NCI-H1694 (cell line): ENCODE measurements around the gene PBXIP1.

Experiments
- DNase-seq: peaks from one replicate; lab custom pipeline; 2025; lab: John Stamatoyannopoulos, UW

The PBXIP1 gene

GRCh38 chr1:154972517-154973343 is 16.8 kb upstream of the PBXIP1 start:
- DNase-seq = no peak

- DNase-seq = no peak
Observed at GRCh38 chr1:154972213-154972516, 16.3 kb upstream of the PBXIP1 start.

GRCh38 chr1:154971341-154971998 is 15.6 kb upstream of the PBXIP1 start:
- no peak for DNase-seq

GRCh38 chr1:154970631-154971340 is 14.9 kb upstream of the PBXIP1 start, which contains the start of gene SHC1:
SHC1 (minus strand) TSS chr1:154970747; CDS start chr1:154970526, 221 bp downstream.
- DNase-seq = peak; percentile 89

- no peak for DNase-seq
Observed at GRCh38 chr1:154969860-154970452, 14.1 kb upstream of the PBXIP1 start.

- no peak for DNase-seq
Observed at GRCh38 chr1:154969246-154969645, 13.3 kb upstream of the PBXIP1 start.

- DNase-seq = no peak
Observed at GRCh38 chr1:154968731-154969130, 12.8 kb upstream of the PBXIP1 start.

- no peak for DNase-seq
Observed at GRCh38 chr1:154967331-154967950, 11.5 kb upstream of the PBXIP1 start.

GRCh38 chr1:154966111-154966510 is 10.2 kb upstream of the PBXIP1 start:
- no peak for DNase-seq

- DNase-seq = no peak
Observed at GRCh38 chr1:154964359-154964758, 8.5 kb upstream of the PBXIP1 start.

- DNase-seq = no peak
Observed at GRCh38 chr1:154963643-154964042, 7.7 kb upstream of the PBXIP1 start.

GRCh38 chr1:154962795-154963330 is 7.0 kb upstream of the PBXIP1 start:
- no peak for DNase-seq

- no peak for DNase-seq
Observed at GRCh38 chr1:154962156-154962749, 6.4 kb upstream of the PBXIP1 start.

GRCh38 chr1:154961207-154962155 is 5.6 kb upstream of the PBXIP1 start, which contains the start of gene PYGO2:
PYGO2 (minus strand) TSS chr1:154961782; CDS start chr1:154961576, 206 bp downstream.
- DNase-seq = peak; percentile 57

- no peak for DNase-seq
Observed at GRCh38 chr1:154960446-154961136, 4.7 kb upstream of the PBXIP1 start.

- no peak for DNase-seq
Observed at GRCh38 chr1:154959426-154959780, 3.5 kb upstream of the PBXIP1 start.

- DNase-seq = no peak
Observed at GRCh38 chr1:154958681-154959425, 3.0 kb upstream of the PBXIP1 start.

- no peak for DNase-seq
Observed at GRCh38 chr1:154958036-154958435, 2.1 kb upstream of the PBXIP1 start.
